NCI-H69 (cell line): ENCODE results near the gene HSPA12A.

ENCODE experiments used
- DNase-seq: peaks from one replicate; lab custom pipeline; 2025; lab: John Stamatoyannopoulos, UW

HSPA12A gene

GRCh38 chr10:116629340-116629739, 113.0 kb downstream of the HSPA12A start:
- DNase-seq: no peak

GRCh38 chr10:116627386-116627933, 114.9 kb downstream of the HSPA12A start:
- DNase-seq: peak; percentile 28

- DNase-seq: no peak
These were observed 115.6 kb downstream of the HSPA12A start for GRCh38 chr10:116626815-116627214.

GRCh38 chr10:116625845-116626244, 116.5 kb downstream of the HSPA12A start:
- DNase-seq: no peak

- DNase-seq: no peak
These were observed 120.3 kb downstream of the HSPA12A start for GRCh38 chr10:116621934-116622655.

- DNase-seq: no peak
These were observed 120.9 kb downstream of the HSPA12A start for GRCh38 chr10:116621476-116621875.
